Left kidney (tissue), 2 donors: ENCODE measurements around the gene VPS52. TPM values are rescaled to one million over a fixed set of nuclear protein-coding genes. Genes with fewer than 3 reads are reported as not detected.
"Not testable (repeated sequence)": the region's sequence is repeated elsewhere in the genome, so short reads cannot be mapped to it uniquely, and the experiment has no call there.

ENCODE experiments used
- DNase-seq: peaks from one replicate; pipeline ENCODE4 v3.0.0-alpha.2; 2013
- polyA plus RNA-seq: library from polyadenylated mRNA; unstranded; fragments of 120-200 nt; gene quantifications from one replicate; pipeline ENCODE4 v1.2.1, GENCODE V29; 2013; ENCODE audit not compliant: insufficient read length

VPS52 gene
- polyA plus RNA-seq, 1 donor = 100 TPM

DNA sequence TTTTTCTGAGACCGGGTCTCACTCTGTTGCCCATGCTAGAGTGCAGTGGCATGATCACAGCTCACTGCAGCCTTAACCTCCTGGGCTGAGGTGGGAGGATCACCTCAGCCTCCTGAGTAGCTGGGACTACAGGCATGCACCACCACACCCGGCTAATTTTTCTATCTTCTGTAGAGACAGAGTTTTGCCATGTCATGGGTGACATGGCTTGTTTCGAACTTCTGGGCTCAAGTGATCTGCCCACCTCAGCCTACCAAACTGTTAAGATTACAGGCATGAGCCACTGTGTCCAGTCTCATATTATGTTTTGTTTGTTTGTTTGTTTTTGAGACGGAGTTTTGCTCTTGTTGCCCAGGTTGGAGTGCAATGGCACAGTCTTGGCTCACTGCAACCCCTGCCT is 13.5 kb upstream of the VPS52 start:
- not testable (repeated sequence) for DNase-seq

DNA sequence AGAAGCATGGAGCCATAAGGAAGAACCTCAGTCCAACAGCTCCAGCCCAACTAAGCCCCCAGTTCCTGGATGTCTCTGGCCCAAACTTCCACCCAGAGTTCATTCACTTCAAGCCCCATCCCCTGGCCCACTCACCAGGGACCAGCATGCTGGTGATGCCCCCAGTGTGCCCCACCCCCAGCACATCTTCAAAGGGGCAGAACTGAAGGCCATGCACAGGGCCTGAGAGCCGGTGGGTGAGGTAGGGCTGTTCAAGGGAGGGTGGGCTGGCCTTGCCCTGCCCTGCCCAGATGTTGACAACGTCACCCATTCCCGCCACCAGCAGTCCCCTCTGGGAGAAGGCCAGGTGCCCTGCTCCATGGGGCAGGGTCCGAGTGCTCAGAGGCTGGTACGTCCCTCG is 8.9 kb upstream of the VPS52 start:
- no peak for DNase-seq

DNA sequence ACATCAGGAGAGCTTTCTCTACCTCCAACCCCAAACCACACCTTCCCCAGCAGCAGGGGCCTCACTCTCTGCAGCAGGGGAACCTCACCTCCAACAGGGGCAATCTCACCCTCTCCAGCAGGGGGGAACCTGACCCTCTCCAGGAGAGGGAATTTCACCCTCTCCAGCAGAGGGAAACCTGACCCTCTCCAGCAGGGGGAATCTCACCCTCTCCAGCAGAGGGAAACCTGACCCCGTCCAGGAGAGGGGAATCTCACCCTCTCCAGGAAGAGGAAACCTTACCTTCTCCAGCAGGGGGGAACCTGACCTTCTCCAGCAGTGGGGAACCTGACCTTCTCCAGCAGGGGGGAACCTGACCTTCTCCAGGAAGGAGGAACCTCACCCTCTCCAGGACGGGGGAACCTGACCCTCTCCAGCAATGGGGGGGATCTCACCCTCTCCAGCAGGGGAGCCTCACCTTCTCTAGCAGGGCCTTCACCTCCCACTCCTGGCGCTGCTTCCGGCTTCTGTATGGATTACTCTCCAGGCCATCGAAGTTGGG is 8.4 kb upstream of the VPS52 start:
- peak; percentile 22 for DNase-seq

DNA sequence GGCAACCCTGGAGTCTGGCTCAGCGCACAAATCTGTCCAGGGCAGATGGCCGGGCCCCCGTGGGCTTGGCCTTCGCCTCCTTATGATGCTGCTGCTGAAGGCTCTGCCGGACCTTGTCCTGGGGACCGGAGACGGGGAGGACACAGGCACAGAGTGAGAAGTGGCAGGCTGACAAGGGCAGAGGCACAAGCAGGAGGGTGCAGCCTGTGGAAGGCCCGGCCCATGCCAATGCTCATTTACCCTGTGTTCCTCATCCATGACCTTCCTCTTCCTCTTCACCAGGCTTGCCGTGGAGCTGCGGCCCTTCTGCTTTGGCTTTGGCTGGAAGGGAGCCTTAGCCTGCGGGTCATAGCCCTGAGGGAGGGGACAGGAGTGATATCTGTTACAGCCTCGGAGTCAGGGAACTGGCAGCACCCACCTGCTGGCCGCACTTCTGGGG is 7.6 kb upstream of the VPS52 start:
- no peak for DNase-seq

DNA sequence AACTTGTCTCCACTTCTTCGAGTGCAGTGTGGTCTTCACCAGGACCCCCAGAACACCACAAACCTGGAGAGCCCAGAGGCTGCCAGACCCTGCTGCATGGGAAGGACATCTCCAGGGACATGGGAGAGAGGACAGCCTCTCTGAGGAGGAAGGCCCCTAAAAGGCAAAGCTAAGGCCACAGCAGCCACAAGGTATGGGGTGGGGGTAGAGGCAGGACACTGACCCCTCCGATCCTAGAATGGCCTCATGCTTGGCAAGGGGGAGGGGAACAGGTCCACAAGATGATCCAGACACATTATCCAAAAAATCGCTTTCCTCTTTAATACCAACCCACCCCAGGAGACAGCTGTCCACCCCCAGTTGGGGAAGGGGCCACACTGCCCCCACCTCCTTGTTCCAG is 7.1 kb upstream of the VPS52 start:
- no peak for DNase-seq

DNA sequence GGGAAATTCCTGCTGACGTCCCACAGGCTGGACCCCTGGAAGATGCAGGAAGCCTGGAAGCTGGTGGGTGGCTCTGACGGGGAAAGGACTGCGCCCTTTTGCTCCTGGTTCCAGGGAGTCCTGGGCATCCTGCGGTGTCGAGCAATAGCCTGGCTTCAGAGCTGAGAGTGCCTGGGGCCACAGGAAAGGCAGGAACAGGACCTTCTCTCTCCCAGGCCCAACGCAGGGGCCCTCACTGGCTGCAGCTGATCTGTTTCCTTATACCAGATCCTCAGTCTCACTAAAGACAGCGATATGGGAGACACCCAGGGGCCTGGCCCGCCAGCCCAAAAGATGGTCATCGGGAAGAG is 6.7 kb upstream of the VPS52 start:
- no peak for DNase-seq

DNA sequence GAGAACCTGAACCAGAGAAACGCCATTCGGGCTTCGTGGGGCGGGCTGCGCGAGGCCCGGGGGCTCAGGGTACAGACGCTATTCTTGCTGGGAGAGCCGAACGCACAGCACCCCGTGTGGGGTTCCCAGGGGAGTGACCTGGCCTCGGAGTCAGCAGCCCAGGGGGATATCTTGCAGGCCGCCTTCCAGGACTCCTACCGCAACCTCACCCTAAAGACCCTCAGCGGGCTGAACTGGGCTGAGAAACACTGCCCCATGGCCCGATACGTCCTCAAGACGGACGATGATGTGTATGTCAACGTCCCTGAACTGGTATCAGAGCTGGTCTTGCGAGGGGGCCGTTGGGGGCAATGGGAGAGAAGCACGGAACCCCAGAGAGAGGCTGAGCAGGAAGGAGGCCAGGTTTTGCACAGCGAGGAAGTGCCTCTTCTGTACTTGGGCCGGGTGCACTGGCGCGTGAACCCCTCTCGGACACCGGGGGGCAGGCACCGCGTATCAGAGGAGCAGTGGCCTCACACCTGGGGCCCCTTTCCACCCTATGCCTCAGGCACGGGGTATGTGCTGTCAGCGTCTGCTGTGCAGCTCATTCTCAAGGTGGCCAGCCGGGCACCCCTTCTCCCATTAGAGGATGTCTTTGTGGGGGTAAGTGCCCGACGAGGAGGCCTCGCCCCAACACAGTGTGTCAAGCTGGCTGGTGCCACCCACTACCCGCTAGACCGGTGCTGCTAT is 6.2 kb upstream of the VPS52 start:
- no peak for DNase-seq

DNA sequence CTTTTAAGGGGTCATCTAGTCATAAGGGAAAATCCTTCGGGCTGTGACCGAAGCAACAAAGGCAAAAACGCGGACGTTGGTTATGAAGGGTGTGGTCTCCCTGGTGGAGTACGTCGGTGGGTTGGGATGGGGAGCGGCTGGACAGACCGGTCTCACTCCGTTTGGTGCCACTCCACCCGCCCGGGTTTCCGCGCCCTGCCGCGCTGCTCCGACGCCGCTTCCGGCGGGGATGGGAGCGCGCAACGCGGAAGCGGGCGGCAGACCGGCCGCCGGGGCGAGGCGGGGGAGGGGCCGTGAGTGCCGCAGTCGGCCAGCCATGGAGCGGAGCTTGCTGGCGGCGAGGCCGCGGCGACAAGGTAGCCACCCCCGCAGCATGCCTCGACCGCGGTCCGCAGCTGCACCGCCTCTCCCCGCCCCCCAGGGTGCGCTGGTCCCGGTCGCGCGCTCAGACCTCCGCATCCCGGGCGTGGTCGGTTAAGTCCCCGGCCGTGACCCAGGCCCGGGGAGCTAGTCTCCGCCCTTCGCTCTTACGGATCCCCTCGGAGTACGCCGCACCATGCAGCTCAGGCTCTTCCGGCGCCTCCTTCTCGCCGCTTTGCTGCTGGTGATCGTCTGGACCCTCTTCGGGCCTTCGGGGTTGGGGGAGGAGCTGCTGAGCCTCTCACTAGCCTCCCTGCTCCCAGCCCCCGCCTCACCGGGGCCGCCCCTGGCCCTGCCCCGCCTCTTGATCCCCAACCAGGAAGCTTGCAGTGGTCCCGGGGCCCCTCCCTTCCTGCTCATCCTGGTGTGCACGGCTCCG is 5.4 kb upstream of the VPS52 start, which contains the start of gene B3GALT4:
TSS of gene B3GALT4 (plus strand) at position 260 of the 799 bp plus-strand sequence. CDS start at position 557, 297 bp downstream.
- DNase-seq = peak; percentile 68

DNA sequence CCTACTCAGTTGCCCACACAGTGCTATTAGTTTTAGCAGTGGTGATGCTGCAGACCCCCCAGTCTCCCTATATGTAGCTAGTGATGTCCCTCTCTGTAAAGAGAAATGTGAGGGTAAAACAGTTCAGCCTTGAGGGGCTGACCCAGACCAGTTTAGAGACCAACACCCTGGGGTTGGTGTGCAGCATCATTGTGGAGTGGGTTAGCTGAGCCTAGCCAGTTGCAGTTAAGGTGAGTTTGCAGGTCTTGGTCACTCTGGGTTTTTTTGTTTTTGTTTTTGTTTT is 4.8 kb upstream of the VPS52 start:
- no peak for DNase-seq

DNA sequence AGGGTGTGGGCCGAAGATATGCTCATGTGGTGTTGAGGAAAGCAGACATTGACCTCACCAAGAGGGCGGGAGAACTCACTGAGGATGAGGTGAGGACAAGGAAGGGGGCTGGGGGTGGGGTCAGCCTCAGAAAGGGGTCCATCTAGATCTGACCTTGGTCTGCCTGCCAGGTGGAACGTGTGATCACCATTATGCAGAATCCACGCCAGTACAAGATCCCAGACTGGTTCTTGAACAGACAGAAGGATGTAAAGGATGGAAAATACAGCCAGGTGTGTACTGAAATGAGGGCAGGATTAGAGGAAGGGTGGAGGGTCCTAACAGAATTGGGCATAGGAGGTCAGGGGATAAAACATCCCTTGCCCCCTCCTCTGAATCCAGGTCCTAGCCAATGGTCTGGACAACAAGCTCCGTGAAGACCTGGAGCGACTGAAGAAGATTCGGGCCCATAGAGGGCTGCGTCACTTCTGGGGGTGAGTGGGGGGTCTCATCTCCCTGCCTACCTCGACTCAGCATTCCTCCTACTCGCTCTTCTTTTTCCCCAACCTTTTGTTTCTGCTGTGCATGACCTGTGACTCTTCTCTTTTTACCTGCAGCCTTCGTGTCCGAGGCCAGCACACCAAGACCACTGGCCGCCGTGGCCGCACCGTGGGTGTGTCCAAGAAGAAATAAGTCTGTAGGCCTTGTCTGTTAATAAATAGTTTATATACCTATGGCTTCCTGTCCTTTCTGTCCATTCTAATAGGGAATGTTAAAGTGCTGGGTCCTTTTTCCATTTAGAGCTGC is 4.3 kb upstream of the VPS52 start:
- DNase-seq = not testable (repeated sequence)

DNA sequence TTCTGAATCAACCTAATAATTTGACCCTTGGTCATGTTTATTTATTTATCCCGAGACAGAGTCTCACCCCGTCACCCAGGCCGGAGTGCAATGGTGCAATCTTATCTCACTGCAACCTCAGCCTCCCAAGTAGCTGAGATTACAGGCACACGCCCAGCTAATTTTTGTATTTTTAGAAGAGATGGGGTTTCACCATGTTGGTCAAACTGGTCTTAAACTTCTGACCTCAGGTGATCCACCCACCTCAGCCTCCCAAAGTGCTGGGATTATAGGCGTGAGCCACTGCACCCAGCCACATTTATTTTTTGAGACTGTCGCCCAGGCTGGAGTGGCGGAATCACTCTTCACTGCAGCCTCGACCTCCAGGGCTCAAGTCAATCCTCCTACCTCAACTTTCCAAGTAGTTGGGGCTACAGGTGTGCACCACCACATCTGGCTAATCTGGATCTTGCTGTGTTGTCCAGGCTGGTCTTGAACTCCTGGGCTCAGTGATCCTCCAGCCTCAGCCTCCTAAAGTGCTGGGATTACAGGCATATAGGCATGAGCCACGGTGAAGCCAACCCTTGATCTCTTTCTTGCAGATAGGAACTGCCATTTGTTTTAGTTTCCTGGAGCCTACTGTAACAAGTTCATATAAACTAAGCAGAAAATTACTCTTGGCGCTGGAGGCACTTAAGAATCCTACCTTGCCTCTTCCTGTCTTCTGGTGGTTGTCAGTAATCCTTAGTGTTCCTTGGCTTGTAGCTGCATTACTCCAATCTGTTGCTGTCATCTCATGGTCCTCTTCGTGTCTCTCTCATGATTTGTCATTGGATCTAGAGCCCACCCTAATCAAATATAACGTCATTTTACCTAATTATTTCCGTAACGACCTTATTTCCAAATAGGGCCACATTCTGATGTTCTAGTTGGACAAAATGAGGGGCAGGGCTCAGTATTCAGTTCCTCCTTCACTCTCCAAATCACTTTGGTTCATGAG is 2.5 kb upstream of the VPS52 start:
- no peak for DNase-seq

DNA sequence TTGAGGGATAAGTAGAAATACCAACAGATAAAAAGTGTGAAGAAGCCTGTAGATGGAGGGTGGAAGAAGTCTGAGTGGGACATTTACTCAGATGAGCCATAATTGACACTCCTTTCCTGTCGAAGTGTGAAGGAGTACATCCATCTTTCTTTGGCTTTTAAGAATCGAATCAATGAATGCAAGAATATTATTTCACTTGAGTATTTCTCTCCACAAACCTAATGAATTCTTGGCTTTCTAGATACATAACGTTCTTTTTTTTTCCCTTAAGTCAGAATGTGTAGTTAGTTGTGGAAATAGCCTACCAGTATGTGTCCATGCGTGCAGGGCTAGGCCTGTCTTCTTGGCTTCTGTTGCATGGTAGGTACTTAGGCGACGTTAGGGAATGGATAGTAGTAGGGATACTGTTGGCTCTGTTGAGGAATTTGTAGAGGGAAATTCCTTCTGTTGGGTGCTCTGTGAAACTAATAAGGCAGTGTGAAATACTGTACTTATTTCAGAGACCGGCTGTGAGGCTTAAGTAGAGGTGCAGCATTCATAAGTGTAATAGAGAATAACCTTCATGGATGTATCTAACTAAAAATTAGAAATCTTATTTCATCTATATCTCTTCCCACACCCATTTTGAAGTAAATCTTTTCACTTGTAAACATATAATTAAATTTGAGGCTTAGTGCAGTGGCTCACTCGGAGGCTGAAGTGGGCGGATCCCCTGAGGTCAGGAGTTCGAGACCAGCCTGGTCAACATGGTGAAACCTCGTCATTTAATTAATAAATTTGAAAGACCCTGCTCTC is 1.6 kb upstream of the VPS52 start:
- no peak for DNase-seq

DNA sequence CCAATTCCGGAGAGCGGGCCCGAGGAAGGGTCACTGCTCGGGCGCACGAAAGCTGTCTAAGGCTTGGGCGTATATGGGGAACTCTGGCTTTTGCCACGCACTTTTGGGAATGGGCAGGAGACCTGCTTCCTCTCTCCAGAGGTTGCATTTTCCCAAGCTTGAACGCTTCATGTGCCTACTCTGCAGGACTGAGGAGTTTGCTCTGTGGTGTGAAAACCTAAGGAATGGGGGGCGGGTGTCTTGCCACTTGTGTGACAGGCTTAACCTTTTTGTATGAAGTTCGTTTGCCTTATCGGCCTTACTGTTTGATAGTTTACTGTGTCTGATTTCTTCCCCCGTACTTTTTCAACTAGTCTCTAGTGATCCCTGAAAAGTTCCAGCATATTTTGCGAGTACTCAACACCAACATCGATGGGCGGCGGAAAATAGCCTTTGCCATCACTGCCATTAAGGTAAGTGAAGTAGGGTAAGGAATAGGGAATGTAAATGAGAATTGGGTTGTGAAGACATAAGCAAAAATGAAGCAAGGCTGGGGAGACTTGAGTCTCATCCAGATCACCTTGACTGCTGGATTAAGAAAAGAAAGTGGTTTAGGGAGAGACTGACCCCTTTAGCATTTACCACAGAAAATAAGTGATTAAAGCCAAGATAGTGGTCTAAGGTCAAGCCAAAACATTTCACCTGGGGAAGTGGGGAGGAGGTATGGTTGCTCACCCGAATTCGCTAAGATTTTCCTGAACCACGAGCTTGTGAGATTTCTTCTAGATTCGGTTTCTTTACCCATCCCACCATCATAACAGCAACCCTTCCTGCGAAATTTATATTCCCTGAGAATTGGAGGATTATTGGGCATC is 826 bp upstream of the VPS52 start:
- no peak for DNase-seq

DNA sequence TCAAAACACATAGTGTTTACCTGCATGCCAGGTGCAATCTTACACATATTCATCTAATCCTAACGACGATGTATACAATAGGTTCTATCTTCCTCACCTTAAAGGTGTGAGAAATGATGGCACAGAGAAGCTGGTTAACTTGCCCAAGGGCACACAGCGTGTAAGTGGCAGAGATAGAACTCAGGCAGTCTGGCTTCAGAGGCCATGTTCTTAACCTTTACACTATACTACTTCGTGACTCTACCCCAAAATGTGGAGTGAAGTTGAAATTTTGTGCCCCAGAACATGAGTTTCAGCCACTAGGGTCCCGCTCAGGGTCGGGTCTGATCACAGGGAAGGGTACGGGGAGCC is 584 bp downstream of the VPS52 start:
- no peak for DNase-seq

DNA sequence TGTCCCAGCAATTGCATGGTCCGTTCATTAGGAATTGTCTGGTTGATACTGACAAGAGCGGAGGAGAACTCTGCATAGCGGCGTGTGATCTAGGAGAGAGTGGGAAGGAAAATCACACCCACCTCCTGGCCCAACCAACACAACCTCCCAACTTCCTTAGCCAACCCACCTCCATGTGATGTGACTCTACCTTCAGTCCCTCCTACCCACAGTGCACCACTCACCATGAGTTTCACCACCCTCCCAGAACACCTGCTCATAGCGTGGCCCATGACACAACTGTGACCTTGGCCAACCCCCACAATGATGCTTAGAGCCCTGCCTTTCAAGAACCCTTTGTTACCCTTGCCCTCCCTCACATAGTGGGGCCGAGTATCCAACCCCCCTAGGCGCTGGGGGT is 7.7 kb downstream of the VPS52 start:
- no peak for DNase-seq

DNA sequence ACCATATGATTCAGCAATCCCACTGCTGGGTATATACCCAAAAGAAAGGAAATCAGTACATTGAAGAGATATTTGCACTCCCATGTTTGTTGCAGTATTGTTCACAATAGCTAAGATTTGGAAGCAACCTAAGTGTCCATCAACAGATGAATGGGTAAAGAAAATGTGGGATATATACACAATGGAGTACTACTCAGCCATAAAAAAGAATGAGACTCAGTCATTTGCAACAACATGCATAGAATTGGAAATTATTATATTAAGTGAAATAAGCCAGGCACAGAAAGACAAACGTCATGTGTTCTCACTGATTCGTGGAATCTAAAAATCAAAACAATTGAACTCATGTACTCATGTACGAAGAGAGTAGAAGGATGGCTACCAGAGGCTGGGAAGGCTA is 9.2 kb downstream of the VPS52 start:
- DNase-seq = not testable (repeated sequence)

DNA sequence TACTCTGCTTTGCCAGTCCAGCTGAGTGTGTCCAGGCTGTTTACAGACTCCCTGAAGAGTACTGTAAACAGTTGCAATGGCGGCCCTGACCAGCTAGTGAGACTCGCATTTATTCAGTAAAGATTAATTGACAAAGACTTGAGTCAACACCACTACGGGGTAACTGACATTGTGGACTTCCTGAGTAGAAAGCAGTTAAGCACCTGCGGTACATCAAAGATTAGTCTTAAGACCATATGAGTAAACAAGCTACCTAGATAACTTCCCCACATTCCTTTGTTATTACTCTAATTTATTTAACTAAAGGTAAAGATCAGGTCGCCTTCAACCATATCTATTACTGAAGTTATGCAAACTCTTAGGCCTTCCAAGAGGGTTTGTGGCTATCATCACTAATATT is 12.6 kb downstream of the VPS52 start:
- DNase-seq = no peak

DNA sequence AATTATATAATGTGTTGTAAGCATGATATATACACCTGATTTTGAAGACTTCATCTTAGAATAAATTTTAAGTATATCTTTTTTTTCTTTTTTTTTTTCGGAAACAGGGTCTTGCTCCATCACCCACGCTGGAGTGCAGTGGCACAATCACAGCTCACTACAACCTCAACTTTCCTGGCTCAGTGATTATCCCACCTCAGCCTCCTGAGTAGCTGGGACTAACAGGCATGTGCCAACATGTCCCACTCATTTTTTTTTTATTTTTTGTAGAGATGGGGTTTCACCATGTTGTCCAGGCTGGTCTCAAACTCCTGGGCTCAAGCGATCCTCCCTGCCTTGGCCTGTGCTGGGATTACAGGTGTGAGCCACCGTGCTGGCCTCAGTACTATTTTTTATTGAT is 17.1 kb downstream of the VPS52 start:
- DNase-seq = no peak

DNA sequence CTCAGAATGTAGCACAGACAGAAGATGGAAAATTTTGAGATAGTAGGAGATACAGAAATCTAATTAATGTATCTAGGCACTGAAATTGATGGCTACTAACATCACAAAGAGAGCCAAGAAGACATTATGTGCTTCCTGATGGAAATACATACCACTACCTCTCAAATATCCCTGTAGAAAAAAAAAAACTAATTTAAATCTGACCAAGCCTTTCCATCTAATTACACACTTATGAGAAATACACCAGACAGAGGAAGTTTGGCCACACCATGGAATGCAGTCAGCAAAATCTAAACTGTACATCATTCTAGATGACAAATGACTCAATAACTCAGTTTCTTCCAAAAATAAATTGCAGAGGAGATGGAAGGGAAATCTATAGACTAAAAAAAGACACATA is 18.9 kb downstream of the VPS52 start:
- DNase-seq = no peak
